Activated T-helper 1 cell treated with anti-CD3 and anti-CD28 coated beads, Interleukin-12 subunit alpha, Interleukin-12 subunit beta, Interleukin-2, Interleukin-4 antibody, amounts not matched to agents 30 ng/mL and 10 ng/mL and 1 ng/mL, durations not matched to agents 14 hours and 24 hours and 36 hours (primary cell): Measurements from ENCODE around the gene OTUD3. TPM values are rescaled to one million over a fixed set of nuclear protein-coding genes. Genes with fewer than 3 reads are reported as not detected.
"Not testable (repeated sequence)": the region's sequence is repeated elsewhere in the genome, so short reads cannot be mapped to it uniquely, and the experiment has no call there.

Experiments used
- DNase-seq: peaks from one replicate; pipeline ENCODE4 v3.0.0; 2021; ENCODE audit warnings: low spot score
- H3K27ac Mint-ChIP-seq: one replicate; pipeline ENCODE4 v1.8.0; 2021; ENCODE audit warnings: mild to moderate bottlenecking, mixed read lengths
- H3K27me3 Mint-ChIP-seq: one replicate; pipeline ENCODE4 v1.8.0; 2022; ENCODE audit warnings: mild to moderate bottlenecking, moderate library complexity, mixed read lengths; ENCODE audit not compliant: insufficient read depth
- H3K36me3 Mint-ChIP-seq: one replicate; pipeline ENCODE4 v1.8.0; 2021; ENCODE audit warnings: low read depth, mixed read lengths
- H3K4me1 Mint-ChIP-seq: one replicate; pipeline ENCODE4 v1.8.0; 2021; ENCODE audit warnings: low read depth, mixed read lengths
- H3K4me3 Mint-ChIP-seq: one replicate; pipeline ENCODE4 v1.8.0; 2021; ENCODE audit warnings: mild to moderate bottlenecking, moderate library complexity, mixed read lengths
- H3K9me3 Mint-ChIP-seq: one replicate; pipeline ENCODE4 v1.8.0; 2021; ENCODE audit warnings: mixed read lengths
- intact Hi-C: fragments of 100-400 bp; cut with micrococcal nuclease; formaldehyde crosslinking; loops from one replicate; pipeline ENCODE4 v1.15.1; 2024
- total RNA-seq: library from RNA; stranded (reverse); gene quantifications from 2 replicates; pipeline ENCODE4 v1.2.3, GENCODE V29; 2022

OTUD3 gene, protein sequence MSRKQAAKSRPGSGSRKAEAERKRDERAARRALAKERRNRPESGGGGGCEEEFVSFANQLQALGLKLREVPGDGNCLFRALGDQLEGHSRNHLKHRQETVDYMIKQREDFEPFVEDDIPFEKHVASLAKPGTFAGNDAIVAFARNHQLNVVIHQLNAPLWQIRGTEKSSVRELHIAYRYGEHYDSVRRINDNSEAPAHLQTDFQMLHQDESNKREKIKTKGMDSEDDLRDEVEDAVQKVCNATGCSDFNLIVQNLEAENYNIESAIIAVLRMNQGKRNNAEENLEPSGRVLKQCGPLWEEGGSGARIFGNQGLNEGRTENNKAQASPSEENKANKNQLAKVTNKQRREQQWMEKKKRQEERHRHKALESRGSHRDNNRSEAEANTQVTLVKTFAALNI
- 10.2 and 16.1 TPM in 2 replicates for total RNA-seq

DNA sequence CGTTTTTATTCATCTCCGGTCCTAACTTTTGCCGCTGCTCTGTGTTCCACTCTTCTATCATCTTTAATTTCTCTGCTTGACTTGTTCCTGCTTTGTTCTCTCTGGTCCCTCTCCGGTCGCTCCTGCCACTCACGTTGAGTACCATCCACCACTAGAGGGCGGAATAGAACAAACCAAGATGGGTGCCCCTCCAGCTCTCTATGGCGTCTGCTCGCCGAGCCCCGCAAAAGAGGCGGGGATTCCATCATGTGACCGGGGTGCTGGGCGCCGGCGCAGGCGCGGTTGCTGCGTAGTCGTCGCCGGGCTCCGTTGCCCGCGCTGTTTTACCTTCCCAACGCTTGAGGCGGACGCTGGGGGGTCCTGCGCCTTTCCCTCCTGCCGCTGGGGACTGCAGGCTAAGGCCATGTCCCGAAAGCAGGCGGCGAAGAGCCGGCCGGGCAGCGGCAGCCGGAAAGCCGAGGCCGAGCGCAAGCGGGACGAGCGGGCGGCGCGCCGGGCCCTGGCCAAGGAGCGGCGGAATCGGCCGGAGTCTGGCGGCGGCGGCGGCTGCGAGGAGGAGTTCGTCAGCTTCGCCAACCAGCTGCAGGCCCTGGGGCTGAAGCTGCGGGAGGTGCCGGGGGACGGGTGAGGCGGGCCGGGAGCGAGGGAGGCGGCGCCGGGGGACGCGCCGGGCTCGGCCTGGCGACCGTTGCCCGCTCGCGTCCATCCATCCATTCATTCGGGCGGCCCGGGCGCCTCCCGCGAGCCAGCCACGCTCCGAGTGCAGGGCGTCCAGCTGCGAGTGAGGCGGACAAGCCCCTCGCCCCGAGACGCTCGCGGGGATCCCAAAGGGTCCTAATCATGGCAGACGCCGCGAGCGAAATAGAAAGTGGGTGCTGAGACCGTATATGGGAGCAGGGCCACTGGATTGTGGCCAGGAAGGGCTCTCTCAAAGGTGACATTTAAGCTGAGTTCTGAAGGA, at the start of gene OTUD3:
TSS of gene OTUD3 (plus strand) at position 285 of the 961 bp plus-strand sequence. CDS start at position 404, 119 bp downstream.
- peak within 1 kb of the TSS; percentile 52 for H3K27ac Mint-ChIP-seq
- H3K9me3 Mint-ChIP-seq: no peaks in the 10 kb centered on the region
- intact Hi-C loops: loop anchor here (1.0 to 10.0 kb wide), 10 partner anchors 82 to 782 kb away; partner anchors contain the start of genes DDOST, EMC1, HTR6 and MRTO4
- peak; percentile 95 for DNase-seq
- H3K4me3 Mint-ChIP-seq: peak within 1 kb of the TSS; percentile 90
- H3K27me3 Mint-ChIP-seq: peaks cover 2% of the 10 kb centered on the region
- H3K36me3 Mint-ChIP-seq: peaks cover 7% of the 10 kb centered on the region
- H3K4me1 Mint-ChIP-seq: peaks cover 31% of the 10 kb centered on the region

DNA sequence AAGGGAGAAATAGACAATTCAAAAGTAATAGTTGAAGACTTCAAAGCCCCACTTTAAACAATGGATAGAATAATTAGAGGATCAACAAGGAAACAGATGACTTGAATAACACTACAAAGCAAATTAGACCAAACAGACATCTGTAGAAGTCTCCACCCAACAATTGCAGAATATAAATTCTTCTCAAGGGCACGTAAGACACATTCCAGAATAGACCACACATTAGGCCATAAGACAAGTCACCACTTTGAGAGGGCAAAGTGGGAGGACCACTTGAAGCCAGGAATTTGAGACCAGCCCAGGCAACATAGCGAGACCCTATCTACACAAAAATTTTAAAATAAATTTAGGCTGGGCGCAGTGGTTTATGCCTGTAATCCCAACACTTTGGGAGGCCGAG, 46.6 kb upstream of the OTUD3 start:
- Mint-ChIP-seq H3K4me1 (no peaks in the 10 kb centered on the region), H3K27ac (no peak overlapping the region), H3K27me3 (peaks cover 12% of the 10 kb centered on the region), H3K4me3 (no peak overlapping the region), H3K36me3 (no peaks in the 10 kb centered on the region), H3K9me3 (peaks cover 6% of the 10 kb centered on the region)
- intact Hi-C loops: no loop called here
- no peak for DNase-seq

DNA sequence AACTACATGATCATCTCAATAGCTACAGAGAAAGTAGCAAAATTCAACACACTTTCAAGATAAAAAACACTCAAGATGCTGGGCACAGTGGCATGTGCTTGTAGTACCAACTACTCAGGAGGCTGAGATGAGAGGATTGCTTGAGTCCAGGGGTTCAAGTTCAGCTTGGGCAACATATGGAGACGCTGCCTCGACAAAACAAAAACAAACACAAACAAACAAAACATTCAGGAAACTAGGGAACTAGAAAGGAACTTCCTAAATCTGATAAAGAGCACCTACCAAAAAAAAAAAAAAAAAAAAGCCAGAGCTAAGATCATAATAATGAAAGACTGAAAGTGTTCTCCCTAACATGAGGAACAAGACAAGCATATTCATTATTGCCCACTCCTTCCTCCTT, 44.3 kb upstream of the OTUD3 start:
- H3K9me3 Mint-ChIP-seq: no peaks in the 10 kb centered on the region

DNA sequence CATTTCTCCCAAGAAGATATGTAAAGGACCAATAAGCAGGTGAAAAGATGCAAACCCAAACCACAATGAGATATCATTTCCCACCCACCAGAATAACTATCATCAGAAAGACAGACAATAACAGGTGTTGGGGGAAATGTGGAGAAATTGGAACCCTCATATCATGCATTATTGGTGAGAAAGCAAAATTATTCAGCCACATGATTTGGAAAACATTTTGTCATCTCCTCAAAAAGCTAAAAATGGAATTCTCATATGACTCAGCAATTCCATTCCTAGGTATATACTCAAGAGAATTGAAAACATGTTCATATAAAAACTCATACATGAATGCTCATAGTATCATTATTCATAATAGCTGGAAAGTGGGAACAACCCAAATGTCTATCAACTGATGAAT, 42.0 kb upstream of the OTUD3 start:
- no peak for DNase-seq

More for the DNA sequence above, 44.3 kb upstream of the OTUD3 start:
- Mint-ChIP-seq H3K27ac (no peak overlapping the region), H3K4me3 (no peak overlapping the region), H3K27me3 (peaks cover 9% of the 10 kb centered on the region), H3K36me3 (no peaks in the 10 kb centered on the region), H3K4me1 (no peaks in the 10 kb centered on the region)
- DNase-seq: no peak
- intact Hi-C loops: no loop called here

DNA sequence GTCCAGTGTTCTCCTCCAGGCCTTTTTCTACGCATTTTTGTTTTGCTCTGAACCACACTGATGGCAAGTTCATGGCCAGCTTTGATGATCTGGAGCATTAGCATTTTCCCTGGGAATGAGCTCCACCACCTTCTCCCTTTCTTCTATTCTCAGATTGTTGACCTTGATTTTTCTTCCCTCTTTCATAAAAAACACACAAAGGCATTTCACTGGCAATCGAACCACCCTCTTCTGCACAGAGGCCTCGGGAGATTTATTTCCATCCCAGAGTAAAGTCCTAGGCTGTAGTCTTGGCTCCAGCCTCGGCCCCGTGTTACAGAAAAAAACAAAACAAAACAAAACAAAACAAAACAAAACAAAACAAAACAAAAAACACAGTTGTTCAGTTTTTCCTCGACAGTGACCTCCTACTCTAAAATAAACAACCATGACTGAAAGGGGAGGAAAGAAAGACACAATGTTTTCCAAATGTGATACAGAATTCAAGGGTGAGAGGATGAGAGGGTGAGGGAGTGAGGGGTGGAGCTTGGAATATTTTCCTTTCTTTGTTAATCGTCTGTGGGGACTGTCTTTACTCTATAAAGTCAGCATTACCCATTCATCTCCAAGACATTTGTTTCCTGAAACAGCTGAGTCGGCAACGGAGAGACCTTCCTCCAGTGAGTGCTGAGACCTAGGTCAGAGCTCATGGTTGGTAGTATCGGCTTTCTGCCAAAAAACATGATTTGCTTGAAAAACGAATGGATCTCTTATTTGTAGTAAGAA, 37.3 kb upstream of the OTUD3 start:
- H3K4me3 Mint-ChIP-seq: no peak overlapping the region
- no peak overlapping the region for H3K27ac Mint-ChIP-seq
- intact Hi-C loops: no loop called here
- peaks cover 21% of the 10 kb centered on the region for H3K27me3 Mint-ChIP-seq
- no peaks in the 10 kb centered on the region for H3K36me3 Mint-ChIP-seq
- DNase-seq: no peak
- H3K4me1 Mint-ChIP-seq: no peaks in the 10 kb centered on the region
- no peaks in the 10 kb centered on the region for H3K9me3 Mint-ChIP-seq

More for the DNA sequence above, 42.0 kb upstream of the OTUD3 start:
- no peaks in the 10 kb centered on the region for H3K36me3 Mint-ChIP-seq
- no peaks in the 10 kb centered on the region for H3K9me3 Mint-ChIP-seq
- H3K27ac Mint-ChIP-seq: no peak overlapping the region
- no peaks in the 10 kb centered on the region for H3K4me1 Mint-ChIP-seq
- H3K27me3 Mint-ChIP-seq: peaks cover 14% of the 10 kb centered on the region
- H3K4me3 Mint-ChIP-seq: no peak overlapping the region
- intact Hi-C loops: no loop called here

DNA sequence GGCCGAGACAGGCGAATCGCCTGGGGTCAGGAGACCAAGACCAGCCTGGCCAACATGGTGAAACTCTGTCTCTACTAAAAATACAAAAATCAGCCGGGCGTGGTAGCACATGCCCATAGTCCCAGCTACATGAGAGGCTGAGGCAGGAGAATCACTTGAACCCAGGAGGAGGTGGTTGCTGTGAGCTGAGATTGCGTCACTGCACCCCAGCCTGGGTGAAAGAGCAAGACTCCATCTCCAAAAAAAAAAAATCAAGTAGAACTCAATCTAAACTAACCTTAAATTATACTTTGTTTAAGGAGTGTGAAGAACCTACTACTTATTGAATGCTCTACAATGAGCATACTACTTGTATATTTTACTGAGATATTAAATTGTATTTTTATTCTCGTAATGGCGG, 36.6 kb upstream of the OTUD3 start:
- Mint-ChIP-seq H3K27ac (no peak overlapping the region), H3K9me3 (no peaks in the 10 kb centered on the region), H3K4me3 (no peak overlapping the region), H3K4me1 (no peaks in the 10 kb centered on the region), H3K27me3 (peaks cover 19% of the 10 kb centered on the region), H3K36me3 (no peaks in the 10 kb centered on the region)
- DNase-seq: no peak
- intact Hi-C loops: no loop called here

DNA sequence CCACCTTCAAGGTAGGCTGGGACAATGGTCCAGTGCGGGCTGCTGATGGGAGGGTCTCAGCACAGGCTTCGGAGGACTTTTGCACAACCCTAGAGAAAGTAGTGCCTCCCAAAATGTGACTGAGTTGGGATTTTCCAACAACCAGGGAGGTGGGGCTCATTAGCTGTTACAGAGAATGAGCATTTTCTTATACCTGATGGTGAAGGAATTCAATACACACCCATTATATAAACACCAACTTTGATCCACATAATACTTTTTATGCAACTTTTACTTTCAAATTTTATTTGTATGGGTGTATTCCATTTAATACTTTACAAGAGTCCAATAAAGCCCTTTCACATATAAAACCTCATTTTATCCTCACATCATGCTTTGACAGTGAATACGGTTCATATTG, 35.9 kb upstream of the OTUD3 start:
- Mint-ChIP-seq H3K9me3 (no peaks in the 10 kb centered on the region), H3K27ac (no peak overlapping the region), H3K4me1 (no peaks in the 10 kb centered on the region), H3K36me3 (no peaks in the 10 kb centered on the region), H3K27me3 (peaks cover 15% of the 10 kb centered on the region), H3K4me3 (no peak overlapping the region)
- DNase-seq: no peak
- intact Hi-C loops: no loop called here

DNA sequence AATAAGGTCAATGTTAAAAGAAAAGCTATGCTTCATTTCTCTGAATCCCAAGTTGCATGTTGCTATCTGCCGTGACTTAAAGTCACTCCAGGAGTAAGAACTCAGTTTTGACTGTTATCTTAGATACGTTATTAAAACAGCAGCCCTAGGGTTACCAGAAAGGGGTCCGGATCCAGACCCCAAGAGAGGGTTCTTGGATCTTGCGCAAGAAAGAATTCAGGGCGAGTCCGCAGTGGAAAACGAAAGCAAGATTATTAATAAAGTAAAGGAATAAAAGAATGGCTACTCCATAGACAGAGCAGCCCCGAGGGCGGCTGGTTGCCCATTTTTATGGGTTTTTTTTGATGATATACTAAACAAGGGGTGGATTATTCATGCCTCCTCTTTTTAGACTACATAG, 34.9 kb upstream of the OTUD3 start:
- intact Hi-C loops, H3K36me3 Mint-ChIP-seq, H3K27ac Mint-ChIP-seq, H3K4me1 Mint-ChIP-seq, H3K9me3 Mint-ChIP-seq, H3K4me3 Mint-ChIP-seq, DNase-seq: not testable (repeated sequence)
- H3K27me3 Mint-ChIP-seq: peaks cover 15% of the 10 kb centered on the region

DNA sequence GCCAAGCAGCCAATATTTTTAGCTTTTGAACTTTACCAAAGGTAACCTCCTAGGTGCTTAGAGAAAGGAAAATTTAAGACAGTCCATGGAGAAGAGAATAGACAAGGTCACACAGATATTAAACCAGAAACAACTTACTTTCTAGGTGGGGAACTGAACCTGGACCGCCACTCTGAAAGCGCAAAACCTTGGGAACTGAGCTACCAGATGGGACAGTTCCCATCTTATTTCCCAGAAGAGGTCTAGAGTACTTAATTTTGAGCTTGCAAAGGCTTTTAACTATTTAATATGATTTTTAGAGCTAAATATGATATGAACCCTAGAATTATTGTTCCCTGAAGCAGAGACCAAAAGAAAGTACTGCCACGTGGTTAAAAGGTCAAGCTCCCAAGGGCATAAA, 32.9 kb upstream of the OTUD3 start:
- H3K9me3 Mint-ChIP-seq, H3K27ac Mint-ChIP-seq, H3K4me1 Mint-ChIP-seq, H3K36me3 Mint-ChIP-seq, H3K4me3 Mint-ChIP-seq, intact Hi-C loops, DNase-seq: not testable (repeated sequence)
- H3K27me3 Mint-ChIP-seq: peaks cover 15% of the 10 kb centered on the region

DNA sequence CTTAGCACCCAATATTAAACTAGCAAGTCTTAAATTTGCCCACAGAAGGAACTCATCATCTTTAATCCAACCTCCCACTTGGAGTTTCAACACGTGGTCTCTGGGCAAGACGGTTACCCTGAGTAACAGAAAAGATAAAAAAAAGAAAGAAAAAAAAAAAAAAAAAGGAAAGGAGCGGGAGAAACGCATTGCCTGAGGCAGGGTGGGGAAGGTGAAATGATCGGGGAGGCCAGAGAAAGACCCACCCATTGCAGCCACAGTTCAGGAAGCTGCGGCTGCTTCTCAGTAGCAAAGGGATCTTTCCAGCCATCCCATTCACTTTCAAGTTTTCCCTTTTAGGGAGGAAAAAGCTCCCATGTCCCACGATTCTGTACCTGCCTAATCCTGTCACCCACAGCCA, 32.0 kb upstream of the OTUD3 start:
- Mint-ChIP-seq H3K27ac (no peak overlapping the region), H3K4me1 (no peaks in the 10 kb centered on the region), H3K27me3 (peaks cover 13% of the 10 kb centered on the region), H3K4me3 (no peak overlapping the region), H3K9me3 (no peaks in the 10 kb centered on the region), H3K36me3 (no peaks in the 10 kb centered on the region)
- no peak for DNase-seq
- intact Hi-C loops: no loop called here

DNA sequence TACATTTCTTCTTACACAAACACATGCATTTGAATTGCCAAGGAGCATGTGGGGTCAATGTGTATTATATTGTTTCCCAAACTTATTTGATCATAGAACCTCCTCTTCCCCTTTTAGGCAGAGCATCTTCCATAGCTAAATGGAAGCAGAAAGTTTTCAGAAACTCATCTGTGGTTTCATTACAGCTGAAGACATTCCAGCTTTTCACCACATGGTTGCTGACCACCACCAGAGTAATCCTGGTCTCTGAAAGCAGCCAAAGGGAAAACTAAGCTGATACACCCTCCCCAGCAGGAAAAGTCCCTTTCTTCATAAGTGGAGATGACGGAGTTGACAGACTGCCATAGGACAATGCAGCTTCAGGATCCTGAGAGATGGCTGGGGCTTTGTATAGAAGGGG, 30.2 kb upstream of the OTUD3 start:
- Mint-ChIP-seq H3K36me3 (no peaks in the 10 kb centered on the region), H3K27ac (no peak overlapping the region), H3K4me3 (no peak overlapping the region), H3K4me1 (no peaks in the 10 kb centered on the region), H3K9me3 (no peaks in the 10 kb centered on the region), H3K27me3 (peaks cover 7% of the 10 kb centered on the region)
- intact Hi-C loops: no loop called here
- no peak for DNase-seq

DNA sequence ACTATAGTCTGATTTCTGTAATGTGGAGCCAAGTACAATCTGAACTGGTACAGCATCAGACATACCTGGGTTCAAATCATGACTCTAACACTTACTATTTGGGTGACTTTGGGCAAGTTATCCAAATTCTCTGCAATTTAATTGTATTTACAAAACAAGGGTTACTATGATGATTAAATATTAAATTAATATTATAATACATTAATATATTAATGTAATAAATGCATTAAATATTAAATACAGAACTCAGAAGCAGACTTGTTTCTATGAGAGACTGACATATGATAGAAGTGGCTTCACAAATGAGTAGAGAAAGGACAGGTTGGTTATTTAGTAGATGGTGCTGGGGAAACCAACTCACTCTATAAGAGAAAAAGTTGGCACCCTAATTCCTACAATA, 27.3 kb upstream of the OTUD3 start:
- Mint-ChIP-seq H3K27me3 (peaks cover 9% of the 10 kb centered on the region), H3K36me3 (no peaks in the 10 kb centered on the region), H3K27ac (no peak overlapping the region), H3K4me1 (no peaks in the 10 kb centered on the region), H3K4me3 (no peak overlapping the region), H3K9me3 (no peaks in the 10 kb centered on the region)
- no peak for DNase-seq
- intact Hi-C loops: no loop called here
